ENCODE measurements around the gene LIN7A. TPM values are rescaled to one million over a fixed set of nuclear protein-coding genes. Genes with fewer than 3 reads are reported as not detected.

Gene LIN7A
- polyA plus RNA-seq, 1 donor from 2014 or later, result 31.5 TPM

DNA sequence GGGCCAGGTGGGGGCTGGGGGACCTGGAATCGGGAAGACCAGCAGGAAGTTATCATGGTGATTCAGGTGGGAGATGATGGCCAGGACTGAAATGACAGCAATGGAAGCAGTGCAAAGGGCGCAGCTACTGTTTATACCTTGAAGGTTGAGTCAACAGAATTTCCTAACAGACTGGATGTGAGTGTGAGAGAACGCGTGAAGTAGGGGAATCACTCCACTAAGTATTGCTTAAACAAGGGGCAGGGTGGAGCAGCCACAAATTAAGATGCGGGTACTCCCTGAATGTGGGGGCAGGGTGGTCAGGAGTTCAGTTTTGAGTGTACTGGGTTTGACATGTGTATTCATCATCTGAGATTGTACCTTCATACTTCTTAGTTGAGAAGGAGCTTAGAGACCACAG, 175.9 kb downstream of the LIN7A start:
- Histone ChIP-seq H3K27ac (ENCODE audit: low read length) (no peak overlapping the region), H3K9ac (ENCODE audit: low read length) (no peak overlapping the region), H3K9me3 (ENCODE audit: low read length) (no peaks in the 10 kb centered on the region), H3K36me3 (ENCODE audit: insufficient read depth, low read length) (no peaks in the 10 kb centered on the region), H4K20me1 (ENCODE audit: insufficient read depth) (no peaks in the 10 kb centered on the region), H3K27me3 (ENCODE audit: insufficient read depth, low read depth, low read length) (no peaks in the 10 kb centered on the region), H3K9me2 (ENCODE audit: insufficient read depth, low read length) (no peaks in the 10 kb centered on the region), H3K4me2 (ENCODE audit: low read length) (no peak overlapping the region), H3F3A (ENCODE audit: insufficient read depth, low read length, poor library complexity, severe bottlenecking) (no peaks in the 10 kb centered on the region), H3K4me3 (ENCODE audit: low read length) (no peak overlapping the region), H2AFZ (ENCODE audit: low read depth, low read length) (no peak overlapping the region), H3K79me2 (replicated peaks; ENCODE audit: insufficient read depth, low read length) (no peaks in the 10 kb centered on the region)
- TF ChIP-seq MXI1 (conservative IDR thresholded peaks at IDR 0.05; ENCODE audit: poor library complexity, severe bottlenecking), result no peak
- TF ChIP-seq TAF1 (IDR thresholded peaks at IDR 0.05; ENCODE audit: low read depth), result no peak
- TF ChIP-seq EP300 (conservative IDR thresholded peaks at IDR 0.05; ENCODE audit: poor library complexity, severe bottlenecking), result no peak
- no peak for TF ChIP-seq RAD21 (conservative IDR thresholded peaks at IDR 0.05)
- no peak for TF ChIP-seq EZH2 (IDR thresholded peaks at IDR 0.05; ENCODE audit: borderline replicate concordance, insufficient read depth, low read length, poor library complexity, severe bottlenecking)
- TF ChIP-seq SMC3 (conservative IDR thresholded peaks at IDR 0.05; ENCODE audit: poor library complexity), result no peak
- TF ChIP-seq, protein P1, sequence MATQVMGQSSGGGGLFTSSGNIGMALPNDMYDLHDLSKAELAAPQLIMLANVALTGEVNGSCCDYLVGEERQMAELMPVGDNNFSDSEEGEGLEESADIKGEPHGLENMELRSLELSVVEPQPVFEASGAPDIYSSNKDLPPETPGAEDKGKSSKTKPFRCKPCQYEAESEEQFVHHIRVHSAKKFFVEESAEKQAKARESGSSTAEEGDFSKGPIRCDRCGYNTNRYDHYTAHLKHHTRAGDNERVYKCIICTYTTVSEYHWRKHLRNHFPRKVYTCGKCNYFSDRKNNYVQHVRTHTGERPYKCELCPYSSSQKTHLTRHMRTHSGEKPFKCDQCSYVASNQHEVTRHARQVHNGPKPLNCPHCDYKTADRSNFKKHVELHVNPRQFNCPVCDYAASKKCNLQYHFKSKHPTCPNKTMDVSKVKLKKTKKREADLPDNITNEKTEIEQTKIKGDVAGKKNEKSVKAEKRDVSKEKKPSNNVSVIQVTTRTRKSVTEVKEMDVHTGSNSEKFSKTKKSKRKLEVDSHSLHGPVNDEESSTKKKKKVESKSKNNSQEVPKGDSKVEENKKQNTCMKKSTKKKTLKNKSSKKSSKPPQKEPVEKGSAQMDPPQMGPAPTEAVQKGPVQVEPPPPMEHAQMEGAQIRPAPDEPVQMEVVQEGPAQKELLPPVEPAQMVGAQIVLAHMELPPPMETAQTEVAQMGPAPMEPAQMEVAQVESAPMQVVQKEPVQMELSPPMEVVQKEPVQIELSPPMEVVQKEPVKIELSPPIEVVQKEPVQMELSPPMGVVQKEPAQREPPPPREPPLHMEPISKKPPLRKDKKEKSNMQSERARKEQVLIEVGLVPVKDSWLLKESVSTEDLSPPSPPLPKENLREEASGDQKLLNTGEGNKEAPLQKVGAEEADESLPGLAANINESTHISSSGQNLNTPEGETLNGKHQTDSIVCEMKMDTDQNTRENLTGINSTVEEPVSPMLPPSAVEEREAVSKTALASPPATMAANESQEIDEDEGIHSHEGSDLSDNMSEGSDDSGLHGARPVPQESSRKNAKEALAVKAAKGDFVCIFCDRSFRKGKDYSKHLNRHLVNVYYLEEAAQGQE (IDR thresholded peaks at IDR 0.05; ENCODE audit: borderline replicate concordance), result no peak
- no peak for TF ChIP-seq POLR2AphosphoS5 (IDR thresholded peaks at IDR 0.05)
- TF ChIP-seq, protein P2, sequence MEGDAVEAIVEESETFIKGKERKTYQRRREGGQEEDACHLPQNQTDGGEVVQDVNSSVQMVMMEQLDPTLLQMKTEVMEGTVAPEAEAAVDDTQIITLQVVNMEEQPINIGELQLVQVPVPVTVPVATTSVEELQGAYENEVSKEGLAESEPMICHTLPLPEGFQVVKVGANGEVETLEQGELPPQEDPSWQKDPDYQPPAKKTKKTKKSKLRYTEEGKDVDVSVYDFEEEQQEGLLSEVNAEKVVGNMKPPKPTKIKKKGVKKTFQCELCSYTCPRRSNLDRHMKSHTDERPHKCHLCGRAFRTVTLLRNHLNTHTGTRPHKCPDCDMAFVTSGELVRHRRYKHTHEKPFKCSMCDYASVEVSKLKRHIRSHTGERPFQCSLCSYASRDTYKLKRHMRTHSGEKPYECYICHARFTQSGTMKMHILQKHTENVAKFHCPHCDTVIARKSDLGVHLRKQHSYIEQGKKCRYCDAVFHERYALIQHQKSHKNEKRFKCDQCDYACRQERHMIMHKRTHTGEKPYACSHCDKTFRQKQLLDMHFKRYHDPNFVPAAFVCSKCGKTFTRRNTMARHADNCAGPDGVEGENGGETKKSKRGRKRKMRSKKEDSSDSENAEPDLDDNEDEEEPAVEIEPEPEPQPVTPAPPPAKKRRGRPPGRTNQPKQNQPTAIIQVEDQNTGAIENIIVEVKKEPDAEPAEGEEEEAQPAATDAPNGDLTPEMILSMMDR (IDR thresholded peaks at IDR 0.05; ENCODE audit: poor library complexity, severe bottlenecking), result no peak

DNA sequence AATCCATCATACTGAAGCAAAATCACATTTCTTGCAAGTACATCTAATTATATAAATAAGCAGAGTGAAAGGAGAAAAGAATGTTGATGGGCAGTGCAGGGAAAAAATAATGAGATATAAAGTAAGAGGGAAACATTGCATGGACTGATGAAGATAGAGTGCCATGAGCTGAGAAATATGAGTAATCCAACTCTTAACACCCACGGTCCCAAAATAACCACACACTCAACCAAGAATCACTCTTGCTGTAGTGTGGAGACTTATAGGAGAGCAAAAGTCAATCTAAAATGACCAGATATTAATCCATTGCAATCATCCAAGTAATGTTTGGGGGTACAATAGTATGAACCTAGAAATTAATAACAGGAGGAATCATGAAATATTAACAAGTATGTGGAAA, 180.9 kb downstream of the LIN7A start:
- no peak overlapping the region for H2AFZ ChIP-seq (ENCODE audit: low read depth, low read length)
- no peaks in the 10 kb centered on the region for H4K20me1 ChIP-seq (ENCODE audit: insufficient read depth)
- H3K4me2 ChIP-seq (ENCODE audit: low read length), result no peak overlapping the region
- no peaks in the 10 kb centered on the region for H3K9me3 ChIP-seq (ENCODE audit: low read length)
- no peaks in the 10 kb centered on the region for H3K27me3 ChIP-seq (ENCODE audit: insufficient read depth, low read depth, low read length)
- H3K79me2 ChIP-seq (replicated peaks; ENCODE audit: insufficient read depth, low read length), result no peaks in the 10 kb centered on the region
- H3F3A ChIP-seq (ENCODE audit: insufficient read depth, low read length, poor library complexity, severe bottlenecking), result no peaks in the 10 kb centered on the region
- H3K4me3 ChIP-seq (ENCODE audit: low read length), result no peak overlapping the region
- H3K9ac ChIP-seq (ENCODE audit: low read length), result no peak overlapping the region
- H3K9me2 ChIP-seq (ENCODE audit: insufficient read depth, low read length), result no peaks in the 10 kb centered on the region
- TF ChIP-seq TAF1 (IDR thresholded peaks at IDR 0.05; ENCODE audit: low read depth) (no peak), RAD21 (conservative IDR thresholded peaks at IDR 0.05) (no peak), POLR2AphosphoS5 (IDR thresholded peaks at IDR 0.05) (no peak), EP300 (conservative IDR thresholded peaks at IDR 0.05; ENCODE audit: poor library complexity, severe bottlenecking) (no peak), EZH2 (IDR thresholded peaks at IDR 0.05; ENCODE audit: borderline replicate concordance, insufficient read depth, low read length, poor library complexity, severe bottlenecking) (no peak), MXI1 (conservative IDR thresholded peaks at IDR 0.05; ENCODE audit: poor library complexity, severe bottlenecking) (no peak)
- TF ChIP-seq, protein P2 (IDR thresholded peaks at IDR 0.05; ENCODE audit: poor library complexity, severe bottlenecking), result no peak
- TF ChIP-seq, protein P1 (IDR thresholded peaks at IDR 0.05; ENCODE audit: borderline replicate concordance), result no peak
- H3K27ac ChIP-seq (ENCODE audit: low read length), result no peak overlapping the region
- no peaks in the 10 kb centered on the region for H3K36me3 ChIP-seq (ENCODE audit: insufficient read depth, low read length)

Data from neural cell (in vitro differentiated cells).